ENCODE results near the gene VPS35.
"Not testable (repeated sequence)": the region's sequence is repeated elsewhere in the genome, so short reads cannot be mapped to it uniquely, and the experiment has no call there.

VPS35 gene

GRCh38 chr16:46648656-46649055 lies 40.3 kb downstream of the VPS35 start:
- no peak for TF ChIP-seq CTCF (IDR thresholded peaks at IDR 0.05; ENCODE audit: borderline replicate concordance, control extremely low read depth, extremely low read depth, insufficient read depth, missing control alignments)
- no peak for DNase-seq (ENCODE audit: low spot score)
- in situ Hi-C loops (cut with MboI; ENCODE audit: low sequenced_read_pairs, unreplicated experiment) = no loop called here

GRCh38 chr16:46638947-46639925 lies 49.7 kb downstream of the VPS35 start:
- in situ Hi-C loops (cut with MboI; ENCODE audit: low sequenced_read_pairs, unreplicated experiment) = no loop called here
- no peak for TF ChIP-seq CTCF (IDR thresholded peaks at IDR 0.05; ENCODE audit: borderline replicate concordance, control extremely low read depth, extremely low read depth, insufficient read depth, missing control alignments)
- DNase-seq (ENCODE audit: low spot score) = no peak

- no peak for DNase-seq (ENCODE audit: low spot score)
- TF ChIP-seq CTCF (IDR thresholded peaks at IDR 0.05; ENCODE audit: borderline replicate concordance, control extremely low read depth, extremely low read depth, insufficient read depth, missing control alignments) = no peak
- in situ Hi-C loops (cut with MboI; ENCODE audit: low sequenced_read_pairs, unreplicated experiment) = no loop called here
Observed at GRCh38 chr16:46632778-46633733, 55.9 kb downstream of the VPS35 start.

GRCh38 chr16:46629331-46630219 lies 59.4 kb downstream of the VPS35 start:
- no peak for TF ChIP-seq CTCF (IDR thresholded peaks at IDR 0.05; ENCODE audit: borderline replicate concordance, control extremely low read depth, extremely low read depth, insufficient read depth, missing control alignments)
- peak; percentile 41 for DNase-seq (ENCODE audit: low spot score)
- in situ Hi-C loops (cut with MboI; ENCODE audit: low sequenced_read_pairs, unreplicated experiment) = no loop called here

- in situ Hi-C loops (cut with MboI; ENCODE audit: low sequenced_read_pairs, unreplicated experiment) = no loop called here
- TF ChIP-seq CTCF (IDR thresholded peaks at IDR 0.05; ENCODE audit: borderline replicate concordance, control extremely low read depth, extremely low read depth, insufficient read depth, missing control alignments) = no peak
- DNase-seq (ENCODE audit: low spot score) = no peak
Observed at GRCh38 chr16:46627746-46628145, 61.2 kb downstream of the VPS35 start.

- DNase-seq (ENCODE audit: low spot score); in situ Hi-C loops (cut with MboI; ENCODE audit: low sequenced_read_pairs, unreplicated experiment): not testable (repeated sequence)
Observed at GRCh38 chr16:46626681-46627080, 62.3 kb downstream of the VPS35 start.

GRCh38 chr16:46624862-46625261 lies 64.1 kb downstream of the VPS35 start:
- in situ Hi-C loops (cut with MboI; ENCODE audit: low sequenced_read_pairs, unreplicated experiment); DNase-seq (ENCODE audit: low spot score): not testable (repeated sequence)

- in situ Hi-C loops (cut with MboI; ENCODE audit: low sequenced_read_pairs, unreplicated experiment); DNase-seq (ENCODE audit: low spot score): not testable (repeated sequence)
Observed at GRCh38 chr16:46623707-46624106, 65.3 kb downstream of the VPS35 start.

GRCh38 chr16:46623246-46623645 lies 65.7 kb downstream of the VPS35 start:
- DNase-seq (ENCODE audit: low spot score) = not testable (repeated sequence)

More at GRCh38 chr16:46623246-46623645, 65.7 kb downstream of the VPS35 start:
- in situ Hi-C loops (cut with MboI; ENCODE audit: low sequenced_read_pairs, unreplicated experiment) = not testable (repeated sequence)
